GM21381 (cell line): ENCODE measurements around the gene CCSER1.
"Not testable (repeated sequence)": the region's sequence is repeated elsewhere in the genome, so short reads cannot be mapped to it uniquely, and the experiment has no call there.

Experiments
- ATAC-seq: cut with Tn5 transposase; IDR thresholded peaks from one replicate; pipeline ENCODE4 v1.9.1; 2021; ENCODE audit warnings: mild to moderate bottlenecking, moderate library complexity; ENCODE audit not compliant: unreplicated experiment

Gene CCSER1

DNA sequence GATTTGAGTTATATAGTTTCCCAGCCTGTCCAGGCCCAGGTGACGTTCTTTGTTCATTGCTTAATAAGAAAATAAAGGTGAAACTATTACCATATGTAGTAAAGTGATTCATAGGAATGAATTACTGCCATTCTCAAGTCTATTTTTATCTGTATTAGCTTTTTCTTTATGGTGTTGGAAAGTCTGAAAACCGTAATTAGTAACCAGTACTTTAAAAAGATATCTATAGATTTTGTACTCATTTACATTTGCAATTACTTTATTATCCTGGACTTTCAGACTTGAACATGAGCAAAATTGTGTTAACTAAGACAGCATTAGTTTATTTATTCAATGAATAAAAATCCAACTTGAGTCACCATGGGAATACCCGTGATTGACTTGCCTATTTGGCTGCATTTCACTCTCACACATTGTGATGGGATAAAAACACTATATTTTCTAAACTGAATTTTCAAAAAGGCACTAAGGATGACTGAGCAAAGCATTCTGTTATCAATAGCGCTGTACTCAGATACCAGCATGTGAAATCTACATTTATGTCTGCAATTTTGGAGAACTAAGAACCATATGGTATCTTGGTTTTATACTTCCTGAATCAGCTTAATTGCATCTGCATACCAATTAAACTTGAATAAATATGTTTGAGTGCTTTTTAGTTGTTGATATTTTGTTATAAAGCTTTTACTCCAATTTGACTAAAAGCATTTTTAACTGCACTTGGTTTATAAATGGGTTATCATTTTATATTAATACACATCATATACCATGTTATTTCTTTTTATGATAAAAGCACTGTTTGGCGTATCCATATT is 154.6 kb downstream of the CCSER1 start:
- no peak for ATAC-seq

DNA sequence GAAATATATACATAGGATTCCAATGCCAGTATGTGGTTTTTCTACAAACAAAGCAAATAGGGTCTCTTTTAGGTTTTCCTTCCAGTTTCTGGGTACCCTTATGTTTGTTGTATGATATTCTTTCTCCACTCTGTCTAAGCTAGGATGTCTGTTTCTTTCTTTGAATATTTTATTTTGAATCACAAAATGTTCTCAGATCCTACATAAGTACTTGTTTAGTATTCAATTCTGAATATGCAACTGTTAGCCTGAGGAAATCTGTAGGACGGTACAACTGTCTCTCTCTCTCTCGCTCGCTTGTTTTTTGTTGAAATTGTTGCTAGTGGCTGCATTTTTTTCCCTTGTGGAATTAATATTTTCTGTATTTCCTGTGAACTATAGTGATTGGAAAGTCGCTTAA is 163.2 kb downstream of the CCSER1 start:
- ATAC-seq = no peak

GRCh38 chr4:90292438-90292837 is 165.2 kb downstream of the CCSER1 start:
- ATAC-seq = no peak

DNA sequence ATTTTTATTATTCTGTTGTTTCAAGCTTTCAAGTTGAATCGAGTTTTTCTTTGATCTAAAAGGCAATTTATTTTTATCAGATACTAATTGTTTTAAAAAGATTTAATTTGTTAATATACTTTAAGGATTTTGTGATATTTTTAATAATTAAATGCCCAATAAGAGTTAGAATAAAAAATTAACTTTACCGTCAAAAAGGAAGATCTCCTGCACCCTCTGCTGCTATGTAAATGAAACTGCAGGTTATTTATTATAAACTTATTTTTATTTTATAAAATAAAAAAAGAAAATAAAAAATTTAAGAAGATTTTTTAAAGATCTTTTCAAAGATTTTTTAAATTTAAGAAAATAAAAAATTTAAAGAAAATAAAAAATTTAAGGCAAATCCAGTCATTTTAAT is 166.1 kb downstream of the CCSER1 start:
- no peak for ATAC-seq

- no peak for ATAC-seq
Measured at GRCh38 chr4:90299373-90299772, 172.2 kb downstream of the CCSER1 start.

DNA sequence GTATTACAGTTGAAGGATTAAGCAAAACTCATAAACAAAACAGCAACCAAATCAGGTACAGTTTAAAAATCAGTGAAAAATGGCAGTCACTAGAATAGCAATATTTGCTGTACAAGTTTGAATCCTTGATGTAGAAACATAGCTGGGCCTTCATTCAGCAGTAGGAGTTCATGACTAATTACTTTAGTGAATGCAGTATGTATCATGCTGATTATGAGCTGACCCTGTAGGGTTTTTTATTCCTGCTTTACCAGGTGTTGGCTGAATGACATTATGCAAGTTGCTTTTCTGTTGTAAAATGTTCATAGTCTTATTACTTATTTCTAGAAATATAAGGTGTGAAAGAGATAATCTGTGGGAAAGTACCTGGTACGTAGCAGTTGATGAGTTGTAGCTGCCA is 179.6 kb downstream of the CCSER1 start:
- no peak for ATAC-seq

- ATAC-seq = not testable (repeated sequence)
Measured at GRCh38 chr4:90317140-90317539, 189.9 kb downstream of the CCSER1 start.

GRCh38 chr4:90317785-90318184 is 190.6 kb downstream of the CCSER1 start:
- ATAC-seq = no peak

GRCh38 chr4:90318193-90318592 is 191.0 kb downstream of the CCSER1 start:
- ATAC-seq = no peak

- ATAC-seq = no peak
Measured at GRCh38 chr4:90328558-90328957, 201.4 kb downstream of the CCSER1 start.

DNA sequence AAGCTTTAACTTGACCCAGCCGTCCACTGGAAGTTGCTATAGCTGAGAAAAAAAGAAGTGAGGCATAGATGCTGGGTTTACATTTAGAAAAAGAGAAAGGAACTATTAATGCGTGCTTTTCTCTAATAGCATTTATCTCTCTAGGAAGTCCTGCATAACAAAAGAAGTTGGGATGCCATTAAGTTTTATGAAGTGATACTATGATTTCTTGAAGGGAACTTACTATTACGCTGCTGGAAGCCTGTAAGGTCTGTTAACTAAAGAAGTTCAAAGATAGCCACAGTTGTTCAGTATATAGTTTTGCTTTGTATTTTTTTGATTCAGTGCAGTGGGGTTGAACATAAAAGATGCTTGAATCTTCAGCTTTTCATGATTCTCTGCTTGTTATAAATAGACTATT is 203.4 kb downstream of the CCSER1 start:
- ATAC-seq = no peak

GRCh38 chr4:90345549-90346215 is 218.5 kb downstream of the CCSER1 start:
- ATAC-seq = no peak

GRCh38 chr4:90349636-90350035 is 222.4 kb downstream of the CCSER1 start:
- ATAC-seq = no peak

GRCh38 chr4:90357117-90357710 is 230.0 kb downstream of the CCSER1 start:
- no peak for ATAC-seq

GRCh38 chr4:90375081-90375480 is 247.9 kb downstream of the CCSER1 start:
- ATAC-seq = no peak

- no peak for ATAC-seq
Measured at GRCh38 chr4:90393215-90393614, 266.0 kb downstream of the CCSER1 start.

- ATAC-seq = no peak
Measured at GRCh38 chr4:90403781-90404180, 276.6 kb downstream of the CCSER1 start.

DNA sequence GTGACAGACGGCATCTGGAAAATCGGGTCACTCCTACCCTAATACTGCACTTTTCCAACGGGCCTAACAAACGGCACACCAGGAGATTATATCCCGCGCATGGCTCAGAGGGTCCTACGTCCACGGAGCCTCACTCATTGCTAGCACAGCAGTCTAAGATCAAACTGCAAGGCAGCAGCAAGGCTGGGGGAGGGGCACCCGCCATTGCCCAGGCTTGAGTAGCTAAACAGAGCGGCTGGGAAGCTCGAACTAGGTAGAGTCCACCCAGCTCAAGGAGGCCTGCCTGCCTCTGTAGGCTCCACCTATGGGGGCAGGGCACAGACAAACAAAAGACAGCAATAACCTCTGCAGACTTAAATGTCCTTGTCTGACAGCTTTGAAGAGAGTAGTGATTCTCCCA is 280.7 kb downstream of the CCSER1 start:
- not testable (repeated sequence) for ATAC-seq

GRCh38 chr4:90412786-90413185 is 285.6 kb downstream of the CCSER1 start:
- ATAC-seq = not testable (repeated sequence)

GRCh38 chr4:90415116-90415515 is 287.9 kb downstream of the CCSER1 start:
- no peak for ATAC-seq

- peak; percentile 87 for ATAC-seq
Measured at GRCh38 chr4:90419124-90419711, 292.0 kb downstream of the CCSER1 start.

- no peak for ATAC-seq
Measured at GRCh38 chr4:90421161-90421560, 294.0 kb downstream of the CCSER1 start.
